ENCODE data around the gene PIP5K1B.

DNA sequence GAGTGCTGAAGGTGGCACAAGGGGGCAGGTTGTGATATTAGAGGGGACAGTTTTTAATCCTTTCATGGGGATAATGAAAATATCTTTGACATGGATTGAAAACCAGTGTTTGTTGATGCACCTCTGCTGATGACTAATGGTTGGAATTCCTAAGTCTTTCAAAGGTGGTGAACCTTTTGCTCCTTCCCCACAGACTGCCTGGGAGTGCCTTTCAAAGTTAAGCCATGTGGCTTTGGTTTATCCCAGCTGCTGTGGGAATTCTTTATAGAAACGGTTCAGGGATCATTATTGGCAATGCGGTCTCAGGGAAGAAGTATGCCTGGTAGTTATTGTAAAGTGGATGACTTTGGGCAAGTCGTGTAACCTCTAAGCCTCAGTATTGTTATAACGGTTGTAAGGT, 45.7 kb downstream of the PIP5K1B start:
- TF ChIP-seq, protein P1, sequence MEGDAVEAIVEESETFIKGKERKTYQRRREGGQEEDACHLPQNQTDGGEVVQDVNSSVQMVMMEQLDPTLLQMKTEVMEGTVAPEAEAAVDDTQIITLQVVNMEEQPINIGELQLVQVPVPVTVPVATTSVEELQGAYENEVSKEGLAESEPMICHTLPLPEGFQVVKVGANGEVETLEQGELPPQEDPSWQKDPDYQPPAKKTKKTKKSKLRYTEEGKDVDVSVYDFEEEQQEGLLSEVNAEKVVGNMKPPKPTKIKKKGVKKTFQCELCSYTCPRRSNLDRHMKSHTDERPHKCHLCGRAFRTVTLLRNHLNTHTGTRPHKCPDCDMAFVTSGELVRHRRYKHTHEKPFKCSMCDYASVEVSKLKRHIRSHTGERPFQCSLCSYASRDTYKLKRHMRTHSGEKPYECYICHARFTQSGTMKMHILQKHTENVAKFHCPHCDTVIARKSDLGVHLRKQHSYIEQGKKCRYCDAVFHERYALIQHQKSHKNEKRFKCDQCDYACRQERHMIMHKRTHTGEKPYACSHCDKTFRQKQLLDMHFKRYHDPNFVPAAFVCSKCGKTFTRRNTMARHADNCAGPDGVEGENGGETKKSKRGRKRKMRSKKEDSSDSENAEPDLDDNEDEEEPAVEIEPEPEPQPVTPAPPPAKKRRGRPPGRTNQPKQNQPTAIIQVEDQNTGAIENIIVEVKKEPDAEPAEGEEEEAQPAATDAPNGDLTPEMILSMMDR (IDR thresholded peaks at IDR 0.05; ENCODE audit: insufficient read depth, low read depth, low read length): no peak
- TF ChIP-seq EZH2 (IDR thresholded peaks at IDR 0.05; ENCODE audit: insufficient read depth, low read length): no peak

All from astrocyte (in vitro differentiated cells and primary cell).